Measurements from ENCODE around the gene ATG9A. TPM values are rescaled to one million over a fixed set of nuclear protein-coding genes. Genes with fewer than 3 reads are reported as not detected.

Gene ATG9A
- total and polyA plus RNA-seq, 9 of the 15 experiments (the other 6 are each of a cell fraction or from before 2014, with no cell fraction given) = 0.25 to 65.6 (median 23.4) TPM

- TF ChIP-seq ZBTB49 (CRISPR knock-in tag; IDR thresholded peaks at IDR 0.05; ENCODE audit: borderline replicate concordance) (no peak), MIER1 (IDR thresholded peaks at IDR 0.05; ENCODE audit: low read depth) (no peak), HNRNPLL (IDR thresholded peaks at IDR 0.05; ENCODE audit: low read depth, low read length, poor library complexity, severe bottlenecking) (peak; percentile 91), ARHGAP35 (IDR thresholded peaks at IDR 0.05; ENCODE audit: partially characterized antibody) (no peak), NFRKB (IDR thresholded peaks at IDR 0.05; ENCODE audit: low read depth) (0 out of 2 replicates have a peak, but pooled peaks have one; percentile 18), MAX (CRISPR knock-in tag; IDR thresholded peaks at IDR 0.05) (0 out of 2 replicates have a peak, but pooled peaks have one; percentile 28), ZNF584 (CRISPR knock-in tag; IDR thresholded peaks at IDR 0.05; ENCODE audit: low read depth) (no peak), YBX1 (IDR thresholded peaks at IDR 0.05) (no peak), ZNF12 (CRISPR knock-in tag; IDR thresholded peaks at IDR 0.05) (0 out of 2 replicates have a peak, but pooled peaks have one; percentile 55), RAD21 (CRISPR knock-in tag; conservative IDR thresholded peaks at IDR 0.05 in 1 of 2, IDR thresholded peaks at IDR 0.05 in 1 of 2) (peak; percentile 69 to 72), C11orf30 (IDR thresholded peaks at IDR 0.05; ENCODE audit: low read depth) (no peak), FOXJ2 (tag; IDR thresholded peaks at IDR 0.05) (no peak), ZSCAN32 (CRISPR knock-in tag; IDR thresholded peaks at IDR 0.05) (no peak), ZBTB43 (CRISPR knock-in tag; IDR thresholded peaks at IDR 0.05) (no peak), HLTF (IDR thresholded peaks at IDR 0.05) (no peak), ERF (CRISPR knock-in tag; IDR thresholded peaks at IDR 0.05) (no peak), MYBL2 (IDR thresholded peaks at IDR 0.05; ENCODE audit: low read depth) (no peak), MYBL2 (CRISPR knock-in tag; IDR thresholded peaks at IDR 0.05; ENCODE audit: borderline replicate concordance) (no peak), HDAC3 (IDR thresholded peaks at IDR 0.05; ENCODE audit: borderline replicate concordance, partially characterized antibody) (no peak), ZNF395 (CRISPR knock-in tag; IDR thresholded peaks at IDR 0.05) (no peak), CBX3 (IDR thresholded peaks at IDR 0.05; ENCODE audit: borderline replicate concordance in 1 of 2, low read length in 2 of 2) (0 out of 3 replicates have a peak, but pooled peaks of 1 of the 2 experiments have one; percentile 11), RUNX1 (IDR thresholded peaks at IDR 0.05; ENCODE audit: low read depth) (no peak)
Measured at GRCh38 chr2:219277703-219278654, 48.5 kb upstream of the ATG9A start (continued).
